Activated T-cell treated with anti-CD3 and anti-CD28 coated beads, Interleukin-2, amount 50 U/mL, for 72 hours (primary cell): Measurements from ENCODE around the gene TAF4B. TPM values are rescaled to one million over a fixed set of nuclear protein-coding genes. Genes with fewer than 3 reads are reported as not detected.

Experiments used
- ATAC-seq, 2 donors: fragments of 150-1000 bp; cut with Tn5 transposase; replicated peaks in 1 of 2; 2 replicates each; pipeline ENCODE4 v1.10.0; 2021; ENCODE audit warnings: moderate library complexity in 2 of 2, mild to moderate bottlenecking in 1 of 2
- DNase-seq, 2 donors: peaks; one replicate each; pipeline ENCODE4 v3.0.0; 2021 to 2022; ENCODE audit warnings: mixed read lengths in 1 of 2
- H3K27ac Mint-ChIP-seq: one replicate; pipeline ENCODE4 v1.8.0; 2022; ENCODE audit warnings: mild to moderate bottlenecking, moderate library complexity, mixed read lengths
- H3K27me3 Mint-ChIP-seq: one replicate; pipeline ENCODE4 v1.8.0; 2022; ENCODE audit warnings: low read depth, mixed read lengths
- H3K36me3 Mint-ChIP-seq, 2 donors: one replicate each; pipeline ENCODE4 v1.8.0; 2022; ENCODE audit warnings: mixed read lengths in 2 of 2, mild to moderate bottlenecking in 1 of 2; ENCODE audit not compliant: insufficient read depth in 2 of 2
- H3K4me1 Mint-ChIP-seq: one replicate; pipeline ENCODE4 v1.8.0; 2022; ENCODE audit warnings: low read depth, mixed read lengths
- H3K4me3 Mint-ChIP-seq, 2 donors: one replicate each; pipeline ENCODE4 v1.8.0; 2022; ENCODE audit warnings: mild to moderate bottlenecking in 2 of 2, mixed read lengths in 2 of 2, moderate library complexity in 2 of 2
- H3K9me3 Mint-ChIP-seq, 2 donors: one replicate each; pipeline ENCODE4 v1.8.0; 2022; ENCODE audit warnings: mixed read lengths in 2 of 2
- total RNA-seq, 2 donors: library from RNA; stranded (reverse); gene quantifications; one replicate each; pipeline ENCODE4 v1.2.3, GENCODE V29; 2022

TAF4B gene
- total RNA-seq, 2 donors from 2014 or later = 29.2 to 32.4 TPM

- H3K9me3 Mint-ChIP-seq = no peaks in the 10 kb centered on the region
- ATAC-seq (no peak), DNase-seq (no peak)
- no peak overlapping the region for H3K4me3 Mint-ChIP-seq
- H3K36me3 Mint-ChIP-seq = no peaks in the 10 kb centered on the region
- no peak overlapping the region for H3K27ac Mint-ChIP-seq
- no peaks in the 10 kb centered on the region for H3K4me1 Mint-ChIP-seq
- no peaks in the 10 kb centered on the region for H3K27me3 Mint-ChIP-seq
These were observed 188.7 kb downstream of the TAF4B start for GRCh38 chr18:26414901-26415440.

- H3K4me1 Mint-ChIP-seq = no peaks in the 10 kb centered on the region
- H3K36me3 Mint-ChIP-seq = no peaks in the 10 kb centered on the region
- no peaks in the 10 kb centered on the region for H3K27me3 Mint-ChIP-seq
- H3K9me3 Mint-ChIP-seq = no peaks in the 10 kb centered on the region
- H3K27ac Mint-ChIP-seq = no peak overlapping the region
- ATAC-seq (no peak), DNase-seq (no peak)
- H3K4me3 Mint-ChIP-seq = no peak overlapping the region
These were observed 189.4 kb downstream of the TAF4B start for GRCh38 chr18:26415631-26416030.

- no peaks in the 10 kb centered on the region for H3K36me3 Mint-ChIP-seq
- H3K4me3 Mint-ChIP-seq = no peak overlapping the region
- H3K27ac Mint-ChIP-seq = no peak overlapping the region
- ATAC-seq (no peak), DNase-seq (no peak)
- H3K9me3 Mint-ChIP-seq = no peaks in the 10 kb centered on the region
- H3K4me1 Mint-ChIP-seq = no peaks in the 10 kb centered on the region
- H3K27me3 Mint-ChIP-seq = no peaks in the 10 kb centered on the region
These were observed 190.5 kb downstream of the TAF4B start for GRCh38 chr18:26416652-26417150.

- Mint-ChIP-seq H3K4me1 (no peaks in the 10 kb centered on the region), H3K36me3 (no peaks in the 10 kb centered on the region), H3K27me3 (no peaks in the 10 kb centered on the region), H3K27ac (no peak overlapping the region), H3K9me3 (no peaks in the 10 kb centered on the region), H3K4me3 (no peak overlapping the region)
- DNase-seq (no peak), ATAC-seq (no peak)
These were observed 190.9 kb downstream of the TAF4B start for GRCh38 chr18:26417190-26417589.

GRCh38 chr18:26418225-26418624 lies 192.0 kb downstream of the TAF4B start:
- ATAC-seq = no peak
- Mint-ChIP-seq H3K4me1 (no peaks in the 10 kb centered on the region), H3K9me3 (no peaks in the 10 kb centered on the region), H3K27me3 (no peaks in the 10 kb centered on the region), H3K36me3 (no peaks in the 10 kb centered on the region), H3K27ac (no peak overlapping the region), H3K4me3 (no peak overlapping the region)
- DNase-seq = no peak

GRCh38 chr18:26419746-26420145 lies 193.5 kb downstream of the TAF4B start:
- no peaks in the 10 kb centered on the region for H3K9me3 Mint-ChIP-seq
- no peak for DNase-seq
- no peak for ATAC-seq
- no peaks in the 10 kb centered on the region for H3K36me3 Mint-ChIP-seq
- H3K27me3 Mint-ChIP-seq = no peaks in the 10 kb centered on the region
- H3K27ac Mint-ChIP-seq = no peak overlapping the region
- H3K4me3 Mint-ChIP-seq = no peak overlapping the region
- no peaks in the 10 kb centered on the region for H3K4me1 Mint-ChIP-seq

GRCh38 chr18:26421503-26421902 lies 195.3 kb downstream of the TAF4B start:
- H3K4me1 Mint-ChIP-seq = no peaks in the 10 kb centered on the region
- H3K36me3 Mint-ChIP-seq = no peaks in the 10 kb centered on the region
- no peak overlapping the region for H3K27ac Mint-ChIP-seq
- no peak overlapping the region for H3K4me3 Mint-ChIP-seq
- DNase-seq (no peak), ATAC-seq (no peak)
- no peaks in the 10 kb centered on the region for H3K9me3 Mint-ChIP-seq
- no peaks in the 10 kb centered on the region for H3K27me3 Mint-ChIP-seq

GRCh38 chr18:26421931-26422330 lies 195.7 kb downstream of the TAF4B start:
- H3K9me3 Mint-ChIP-seq = no peaks in the 10 kb centered on the region
- DNase-seq = no peak

GRCh38 chr18:26422472-26423162 lies 196.4 kb downstream of the TAF4B start:
- ATAC-seq (no peak), DNase-seq (no peak)
- no peaks in the 10 kb centered on the region for H3K36me3 Mint-ChIP-seq
- no peaks in the 10 kb centered on the region for H3K4me1 Mint-ChIP-seq
- no peak overlapping the region for H3K27ac Mint-ChIP-seq
- no peak overlapping the region for H3K4me3 Mint-ChIP-seq
- H3K27me3 Mint-ChIP-seq = no peaks in the 10 kb centered on the region
- H3K9me3 Mint-ChIP-seq = no peaks in the 10 kb centered on the region

More at GRCh38 chr18:26421931-26422330, 195.7 kb downstream of the TAF4B start:
- Mint-ChIP-seq H3K27ac (no peak overlapping the region), H3K27me3 (no peaks in the 10 kb centered on the region), H3K4me3 (no peak overlapping the region), H3K4me1 (no peaks in the 10 kb centered on the region), H3K36me3 (no peaks in the 10 kb centered on the region)
- no peak for ATAC-seq

GRCh38 chr18:26424428-26425147 lies 198.3 kb downstream of the TAF4B start:
- no peaks in the 10 kb centered on the region for H3K36me3 Mint-ChIP-seq
- DNase-seq (no peak), ATAC-seq (no peak)
- H3K9me3 Mint-ChIP-seq = no peaks in the 10 kb centered on the region
- H3K27me3 Mint-ChIP-seq = no peaks in the 10 kb centered on the region
- H3K27ac Mint-ChIP-seq = no peak overlapping the region
- H3K4me1 Mint-ChIP-seq = no peaks in the 10 kb centered on the region
- no peak overlapping the region for H3K4me3 Mint-ChIP-seq

- Mint-ChIP-seq H3K9me3 (no peaks in the 10 kb centered on the region), H3K27me3 (no peaks in the 10 kb centered on the region), H3K36me3 (no peaks in the 10 kb centered on the region), H3K4me3 (no peak overlapping the region), H3K27ac (no peak overlapping the region), H3K4me1 (no peaks in the 10 kb centered on the region)
- ATAC-seq (no peak), DNase-seq (no peak)
These were observed 198.9 kb downstream of the TAF4B start for GRCh38 chr18:26425148-26425531.

GRCh38 chr18:26429535-26430226 lies 203.4 kb downstream of the TAF4B start:
- ATAC-seq = no peak
- no peak for DNase-seq
- no peak overlapping the region for H3K4me3 Mint-ChIP-seq
- H3K4me1 Mint-ChIP-seq = no peaks in the 10 kb centered on the region
- no peak overlapping the region for H3K27ac Mint-ChIP-seq
- H3K36me3 Mint-ChIP-seq = no peaks in the 10 kb centered on the region
- H3K27me3 Mint-ChIP-seq = no peaks in the 10 kb centered on the region
- peaks cover 0 to 3% of the 10 kb centered on the region in 2 donors for H3K9me3 Mint-ChIP-seq
